Activated T-helper 17 cell treated with anti-CD3 and anti-CD28 coated beads, Interleukin-2, amount 50 U/mL, for 72 hours (primary cell): ENCODE measurements around the gene ESRRA. TPM values are rescaled to one million over a fixed set of nuclear protein-coding genes. Genes with fewer than 3 reads are reported as not detected.
A peak's percentile ranks its signal among the peaks of the same experiment; 100 is the strongest.

Experiments used
- ATAC-seq: fragments of 150-1000 bp; cut with Tn5 transposase; replicated peaks from 2 replicates; pipeline ENCODE4 v1.10.0; 2021; ENCODE audit warnings: mild to moderate bottlenecking, moderate library complexity
- H3K27ac Mint-ChIP-seq: one replicate; pipeline ENCODE4 v1.8.0; 2022; ENCODE audit warnings: mixed read lengths
- H3K27me3 Mint-ChIP-seq: one replicate; pipeline ENCODE4 v1.8.0; 2022; ENCODE audit warnings: mixed read lengths
- H3K36me3 Mint-ChIP-seq: one replicate; pipeline ENCODE4 v1.8.0; 2022; ENCODE audit warnings: low read depth, mild to moderate bottlenecking, mixed read lengths
- H3K4me1 Mint-ChIP-seq: one replicate; pipeline ENCODE4 v1.8.0; 2022; ENCODE audit warnings: mixed read lengths
- H3K4me3 Mint-ChIP-seq: one replicate; pipeline ENCODE4 v1.8.0; 2022; ENCODE audit warnings: mild to moderate bottlenecking, mixed read lengths
- H3K9me3 Mint-ChIP-seq: one replicate; pipeline ENCODE4 v1.8.0; 2022; ENCODE audit warnings: mixed read lengths
- total RNA-seq, 2 donors: library from RNA; stranded (reverse); gene quantifications; one replicate each; pipeline ENCODE4 v1.2.3, GENCODE V29; 2022

The ESRRA gene
- total RNA-seq = 10 to 100 TPM; 31.2 to 55.7 TPM

- H3K4me3 Mint-ChIP-seq = peak within 1 kb of the TSS; percentile 98
- peak; percentile 75 for ATAC-seq
- H3K9me3 Mint-ChIP-seq = no peaks in the 10 kb centered on the region
- peaks cover 10% of the 10 kb centered on the region for H3K4me1 Mint-ChIP-seq
- peaks cover 5% of the 10 kb centered on the region for H3K27me3 Mint-ChIP-seq
- peak within 1 kb of the TSS; percentile 97 for H3K27ac Mint-ChIP-seq
- H3K36me3 Mint-ChIP-seq = peaks cover 29% of the 10 kb centered on the region
Measured at GRCh38 chr11:64305075-64305690, at the start of gene ESRRA. TSS of gene ESRRA (plus strand) at chr11:64305524. CDS start at chr11:64307180, 1,656 bp downstream.

GRCh38 chr11:64256300-64256699, 49.0 kb upstream of the ESRRA start:
- no peaks in the 10 kb centered on the region for H3K9me3 Mint-ChIP-seq
- peaks cover 26% of the 10 kb centered on the region for H3K36me3 Mint-ChIP-seq
- no peak overlapping the region for H3K27ac Mint-ChIP-seq
- no peaks in the 10 kb centered on the region for H3K27me3 Mint-ChIP-seq
- no peak for ATAC-seq
- H3K4me3 Mint-ChIP-seq = no peak overlapping the region
- H3K4me1 Mint-ChIP-seq = peaks cover 16% of the 10 kb centered on the region

- peaks cover 16% of the 10 kb centered on the region for H3K4me1 Mint-ChIP-seq
- ATAC-seq = no peak
- H3K27ac Mint-ChIP-seq = no peak overlapping the region
Measured at GRCh38 chr11:64258356-64258755, 47.0 kb upstream of the ESRRA start.

GRCh38 chr11:64258946-64259532, 46.3 kb upstream of the ESRRA start:
- H3K27me3 Mint-ChIP-seq = no peaks in the 10 kb centered on the region
- peak overlapping the region; percentile 49 for H3K4me3 Mint-ChIP-seq
- no peak for ATAC-seq
- peak overlapping the region; percentile 77 for H3K27ac Mint-ChIP-seq
- peaks cover 11% of the 10 kb centered on the region for H3K4me1 Mint-ChIP-seq
- peaks cover 36% of the 10 kb centered on the region for H3K36me3 Mint-ChIP-seq
- no peaks in the 10 kb centered on the region for H3K9me3 Mint-ChIP-seq

More at GRCh38 chr11:64258356-64258755, 47.0 kb upstream of the ESRRA start:
- no peaks in the 10 kb centered on the region for H3K9me3 Mint-ChIP-seq
- H3K27me3 Mint-ChIP-seq = no peaks in the 10 kb centered on the region
- no peak overlapping the region for H3K4me3 Mint-ChIP-seq
- H3K36me3 Mint-ChIP-seq = peaks cover 41% of the 10 kb centered on the region

GRCh38 chr11:64259533-64260067, 45.7 kb upstream of the ESRRA start:
- H3K4me1 Mint-ChIP-seq = peaks cover 10% of the 10 kb centered on the region
- H3K27me3 Mint-ChIP-seq = no peaks in the 10 kb centered on the region
- no peaks in the 10 kb centered on the region for H3K9me3 Mint-ChIP-seq
- peaks cover 35% of the 10 kb centered on the region for H3K36me3 Mint-ChIP-seq
- ATAC-seq = peak; percentile 71
- H3K4me3 Mint-ChIP-seq = peak overlapping the region; percentile 49
- peak overlapping the region; percentile 77 for H3K27ac Mint-ChIP-seq

GRCh38 chr11:64260147-64260708, 45.1 kb upstream of the ESRRA start:
- ATAC-seq = peak; percentile 74
- no peaks in the 10 kb centered on the region for H3K27me3 Mint-ChIP-seq
- H3K4me3 Mint-ChIP-seq = peak overlapping the region; percentile 49
- peaks cover 35% of the 10 kb centered on the region for H3K36me3 Mint-ChIP-seq
- H3K9me3 Mint-ChIP-seq = no peaks in the 10 kb centered on the region
- peak overlapping the region; percentile 77 for H3K27ac Mint-ChIP-seq
- peaks cover 10% of the 10 kb centered on the region for H3K4me1 Mint-ChIP-seq

- Mint-ChIP-seq H3K36me3 (peaks cover 40% of the 10 kb centered on the region), H3K27ac (no peak overlapping the region), H3K4me3 (no peak overlapping the region), H3K4me1 (peaks cover 10% of the 10 kb centered on the region), H3K27me3 (no peaks in the 10 kb centered on the region), H3K9me3 (no peaks in the 10 kb centered on the region)
- ATAC-seq = no peak
Measured at GRCh38 chr11:64261556-64262080, 43.7 kb upstream of the ESRRA start.

GRCh38 chr11:64262271-64263002, 42.9 kb upstream of the ESRRA start:
- H3K36me3 Mint-ChIP-seq = peaks cover 40% of the 10 kb centered on the region
- H3K27me3 Mint-ChIP-seq = no peaks in the 10 kb centered on the region
- no peak overlapping the region for H3K4me3 Mint-ChIP-seq
- H3K9me3 Mint-ChIP-seq = no peaks in the 10 kb centered on the region
- no peak overlapping the region for H3K27ac Mint-ChIP-seq
- H3K4me1 Mint-ChIP-seq = peaks cover 10% of the 10 kb centered on the region
- no peak for ATAC-seq

GRCh38 chr11:64263021-64263946, 42.0 kb upstream of the ESRRA start:
- Mint-ChIP-seq H3K4me1 (peaks cover 15% of the 10 kb centered on the region), H3K4me3 (no peak overlapping the region), H3K27me3 (no peaks in the 10 kb centered on the region), H3K27ac (no peak overlapping the region), H3K36me3 (peaks cover 32% of the 10 kb centered on the region), H3K9me3 (no peaks in the 10 kb centered on the region)
- no peak for ATAC-seq

- no peak overlapping the region for H3K27ac Mint-ChIP-seq
- H3K4me1 Mint-ChIP-seq = peaks cover 22% of the 10 kb centered on the region
- H3K27me3 Mint-ChIP-seq = no peaks in the 10 kb centered on the region
- H3K36me3 Mint-ChIP-seq = peaks cover 31% of the 10 kb centered on the region
- ATAC-seq = no peak
- no peak overlapping the region for H3K4me3 Mint-ChIP-seq
- no peaks in the 10 kb centered on the region for H3K9me3 Mint-ChIP-seq
Measured at GRCh38 chr11:64263947-64264317, 41.4 kb upstream of the ESRRA start.

- H3K27me3 Mint-ChIP-seq = no peaks in the 10 kb centered on the region
- no peak overlapping the region for H3K27ac Mint-ChIP-seq
- no peaks in the 10 kb centered on the region for H3K9me3 Mint-ChIP-seq
- H3K4me1 Mint-ChIP-seq = peaks cover 21% of the 10 kb centered on the region
- no peak for ATAC-seq
- H3K4me3 Mint-ChIP-seq = no peak overlapping the region
- H3K36me3 Mint-ChIP-seq = peaks cover 27% of the 10 kb centered on the region
Measured at GRCh38 chr11:64264371-64264852, 40.9 kb upstream of the ESRRA start.

- H3K9me3 Mint-ChIP-seq = no peaks in the 10 kb centered on the region
Measured at GRCh38 chr11:64265176-64266160, 39.9 kb upstream of the ESRRA start.

More at GRCh38 chr11:64265176-64266160, 39.9 kb upstream of the ESRRA start:
- no peak overlapping the region for H3K4me3 Mint-ChIP-seq
- no peaks in the 10 kb centered on the region for H3K27me3 Mint-ChIP-seq
- H3K36me3 Mint-ChIP-seq = peaks cover 29% of the 10 kb centered on the region
- no peak for ATAC-seq
- no peak overlapping the region for H3K27ac Mint-ChIP-seq
- H3K4me1 Mint-ChIP-seq = peaks cover 14% of the 10 kb centered on the region
